Neuronal stem cell (in vitro differentiated cells): ENCODE data around the gene FLVCR2.

Source experiments
- DNase-seq: peaks from one replicate; pipeline ENCODE4 v3.0.0-alpha.2; 2013; ENCODE audit warnings: low spot score
- H2AFZ ChIP-seq: one replicate; pipeline ENCODE4 v1.6.1; 2013; ENCODE audit warnings: mild to moderate bottlenecking, low read length, inconsistent platforms
- H2AK5ac ChIP-seq: 2 replicates; pipeline ENCODE4 v1.6.1; 2013; ENCODE audit warnings: low read depth, mild to moderate bottlenecking, inconsistent platforms, low read length, moderate library complexity, mixed read lengths
- H2BK120ac ChIP-seq: 2 replicates; pipeline ENCODE4 v1.6.1; 2013; ENCODE audit warnings: low read depth, mild to moderate bottlenecking, inconsistent platforms, low read length, moderate library complexity, mixed read lengths
- H2BK12ac ChIP-seq: one replicate; pipeline ENCODE4 v1.6.1; 2013; ENCODE audit warnings: low read length, inconsistent platforms
- H2BK15ac ChIP-seq: 2 replicates; pipeline ENCODE4 v1.6.1; 2013; ENCODE audit warnings: mild to moderate bottlenecking, low read length, inconsistent platforms, mixed read lengths
- H2BK5ac ChIP-seq: one replicate; pipeline ENCODE4 v1.6.1; 2013; ENCODE audit warnings: inconsistent platforms, mild to moderate bottlenecking, low read length, moderate library complexity
- H3K14ac ChIP-seq: one replicate; pipeline ENCODE4 v1.6.1; 2013; ENCODE audit warnings: low read length, inconsistent platforms
- H3K18ac ChIP-seq: 2 replicates; pipeline ENCODE4 v1.6.1; 2013; ENCODE audit warnings: low read length, inconsistent platforms
- H3K23ac ChIP-seq: 2 replicates; pipeline ENCODE4 v1.6.1; 2013; ENCODE audit warnings: low read depth, mild to moderate bottlenecking, mixed read lengths, low read length, inconsistent platforms; ENCODE audit not compliant: poor library complexity
- H3K27ac ChIP-seq: replicated peaks from 3 replicates; pipeline ENCODE4 v1.5.1; 2013; ENCODE audit warnings: low read length, inconsistent platforms
- H3K27me3 ChIP-seq, 3 experiments: 2 replicates each; pipeline ENCODE4 v1.6.1; 2013; ENCODE audit warnings: low read length in 3 of 3, mild to moderate bottlenecking in 2 of 3, inconsistent platforms in 1 of 3, low read depth in 1 of 3, mixed read lengths in 1 of 3, moderate library complexity in 1 of 3; ENCODE audit not compliant: control insufficient read depth in 3 of 3, insufficient read depth in 3 of 3
- H3K36me3 ChIP-seq, 2 donors: replicated peaks in 1 of 2; 2 replicates each; pipeline ENCODE4 v1.6.1; 2013; ENCODE audit warnings: low read length in 2 of 2; ENCODE audit not compliant: control insufficient read depth in 2 of 2, insufficient read depth in 2 of 2
- H3K4ac ChIP-seq: 2 replicates; pipeline ENCODE4 v1.6.1; 2013; ENCODE audit warnings: inconsistent platforms, mild to moderate bottlenecking, low read length, moderate library complexity
- H3K4me1 ChIP-seq, 2 donors: 1 replicate in 1 of 2; 2 replicates in 1 of 2; pipeline ENCODE4 v1.6.1; 2013; ENCODE audit warnings: low read length in 2 of 2, low read depth in 1 of 2; ENCODE audit not compliant: control insufficient read depth in 2 of 2, insufficient read depth in 1 of 2
- H3K4me2 ChIP-seq: one replicate; pipeline ENCODE4 v1.6.1; 2013; ENCODE audit warnings: mild to moderate bottlenecking, low read length, inconsistent platforms; ENCODE audit not compliant: insufficient read depth, poor library complexity, severe bottlenecking
- H3K4me3 ChIP-seq, 2 donors: 2 replicates each; pipeline ENCODE4 v1.5.1; 2013; ENCODE audit warnings: low read length in 2 of 2, mild to moderate bottlenecking in 2 of 2, inconsistent platforms in 1 of 2, moderate library complexity in 1 of 2
- H3K79me1 ChIP-seq: one replicate; pipeline ENCODE4 v1.6.1; 2013; ENCODE audit warnings: low read depth, mild to moderate bottlenecking, inconsistent platforms, low read length, moderate library complexity
- H3K9ac ChIP-seq: one replicate; pipeline ENCODE4 v1.6.1; 2013; ENCODE audit warnings: mild to moderate bottlenecking, low read depth, low read length, inconsistent platforms; ENCODE audit not compliant: poor library complexity
- H3K9me3 ChIP-seq, 2 donors: replicated peaks in 1 of 2; 2 replicates each; pipeline versions ENCODE3 to v1.6.1; 2013; ENCODE audit warnings: low read length in 2 of 2, mild to moderate bottlenecking in 2 of 2, inconsistent platforms in 1 of 2, low read depth in 1 of 2, mixed read lengths in 1 of 2, moderate library complexity in 1 of 2; ENCODE audit not compliant: control insufficient read depth in 2 of 2, insufficient read depth in 1 of 2
- H4K8ac ChIP-seq: one replicate; pipeline ENCODE4 v1.6.1; 2013; ENCODE audit warnings: low read depth, mild to moderate bottlenecking, inconsistent platforms, low read length, moderate library complexity
- H4K91ac ChIP-seq: one replicate; pipeline ENCODE4 v1.6.1; 2013; ENCODE audit warnings: low read length, low read depth, mild to moderate bottlenecking, inconsistent platforms; ENCODE audit not compliant: poor library complexity
- WGBS, 2 donors: extraction: QIAGEN DNeasy Blood & Tissue Kit; methylation state at CpG; one replicate each; pipeline ENCODE4 v1.1.7; 2013; ENCODE audit warnings: missing lambda C conversion rate in 2 of 2, mixed read lengths in 1 of 2; ENCODE audit not compliant: insufficient read length in 2 of 2, insufficient replicate concordance in 1 of 2; ENCODE audit errors: extremely low coverage in 2 of 2; 5-methylcytosine and 5-hydroxymethylcytosine counted together

Gene FLVCR2

DNA sequence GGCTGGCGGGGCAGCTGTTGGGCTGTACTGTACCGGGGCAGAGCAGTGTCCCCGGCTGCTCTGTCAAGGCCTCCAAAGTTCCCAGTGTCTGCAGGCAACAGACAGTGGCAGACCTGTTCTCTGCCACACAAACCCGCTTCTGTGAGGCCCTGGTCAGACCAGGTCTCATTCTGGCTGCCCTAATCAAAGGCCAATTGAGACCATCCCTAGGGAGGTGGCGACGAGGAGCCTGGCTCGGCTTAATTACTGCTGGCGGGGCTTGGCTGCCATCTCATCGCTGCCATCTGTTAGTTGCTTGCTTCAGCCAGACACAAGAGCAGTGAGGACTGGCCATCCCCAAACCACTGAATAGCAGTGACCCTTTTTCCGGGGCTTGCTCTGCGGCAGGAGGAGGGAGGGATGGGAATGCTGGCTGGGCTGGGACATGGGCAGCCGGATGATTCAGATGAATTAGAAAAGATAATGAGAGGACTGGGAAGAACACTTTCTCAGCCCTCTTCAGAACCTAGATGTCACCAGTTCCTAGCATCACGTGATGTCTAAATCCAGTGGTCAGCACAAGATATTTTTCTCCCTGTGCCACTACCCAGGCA is 57.8 kb downstream of the FLVCR2 start:
- Histone ChIP-seq H4K8ac (no peak overlapping the region), H2BK120ac (no peak overlapping the region), H3K14ac (no peak overlapping the region), H2BK5ac (no peak overlapping the region), H2BK15ac (no peak overlapping the region), H3K4me1 (peaks cover 0 to 13% of the 10 kb centered on the region in 2 donors), H3K79me1 (no peaks in the 10 kb centered on the region), H3K4me3 (no peak overlapping the region), H3K36me3 (no peaks in the 10 kb centered on the region), H3K27ac (peak overlapping the region; percentile 42), H3K4ac (no peak overlapping the region), H2AK5ac (peak overlapping the region; percentile 24), H3K27me3 (no peaks in the 10 kb centered on the region), H2AFZ (no peak overlapping the region), H3K18ac (peak overlapping the region; percentile 83), H3K23ac (no peak overlapping the region), H3K9ac (no peak overlapping the region), H2BK12ac (no peak overlapping the region), H3K4me2 (no peak overlapping the region), H4K91ac (no peak overlapping the region), H3K9me3 (no peaks in the 10 kb centered on the region)
- WGBS, 2 donors, result no CpG with 5 or more reads among the region's 13 CpGs
- no peak for DNase-seq

DNA sequence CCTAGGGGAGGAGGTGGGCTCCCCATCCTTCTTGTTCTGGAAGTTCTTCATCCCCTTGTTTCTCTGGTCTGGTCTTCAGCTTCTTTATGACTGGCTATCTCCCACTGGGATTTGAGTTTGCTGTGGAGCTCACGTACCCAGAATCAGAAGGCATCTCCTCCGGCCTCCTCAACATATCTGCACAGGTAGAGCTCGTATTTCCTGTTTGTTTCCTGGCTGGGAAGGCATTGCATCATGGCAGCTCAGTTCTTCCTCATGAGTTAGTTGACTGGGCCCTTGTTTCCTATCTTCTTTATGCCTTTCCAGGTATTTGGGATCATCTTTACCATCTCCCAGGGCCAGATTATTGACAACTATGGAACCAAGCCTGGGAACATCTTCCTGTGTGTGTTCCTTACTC is 62.5 kb downstream of the FLVCR2 start:
- Histone ChIP-seq H3K9me3 (no peaks in the 10 kb centered on the region), H3K4me1 (peaks cover 0 to 6% of the 10 kb centered on the region in 2 donors), H3K23ac (no peak overlapping the region), H3K79me1 (no peaks in the 10 kb centered on the region), H3K14ac (no peak overlapping the region), H3K18ac (no peak overlapping the region), H2BK12ac (no peak overlapping the region), H4K91ac (no peak overlapping the region), H3K4ac (no peak overlapping the region), H2AK5ac (no peak overlapping the region), H3K36me3 (no peaks in the 10 kb centered on the region), H3K4me3 (no peak overlapping the region), H4K8ac (no peak overlapping the region), H2BK15ac (no peak overlapping the region), H3K27me3 (no peaks in the 10 kb centered on the region), H2BK120ac (no peak overlapping the region), H2AFZ (no peak overlapping the region), H3K9ac (no peak overlapping the region), H2BK5ac (no peak overlapping the region), H3K4me2 (no peak overlapping the region), H3K27ac (no peak overlapping the region)
- WGBS, 2 donors, result no CpG with 5 or more reads among the region's 3 CpGs
- DNase-seq, result no peak

DNA sequence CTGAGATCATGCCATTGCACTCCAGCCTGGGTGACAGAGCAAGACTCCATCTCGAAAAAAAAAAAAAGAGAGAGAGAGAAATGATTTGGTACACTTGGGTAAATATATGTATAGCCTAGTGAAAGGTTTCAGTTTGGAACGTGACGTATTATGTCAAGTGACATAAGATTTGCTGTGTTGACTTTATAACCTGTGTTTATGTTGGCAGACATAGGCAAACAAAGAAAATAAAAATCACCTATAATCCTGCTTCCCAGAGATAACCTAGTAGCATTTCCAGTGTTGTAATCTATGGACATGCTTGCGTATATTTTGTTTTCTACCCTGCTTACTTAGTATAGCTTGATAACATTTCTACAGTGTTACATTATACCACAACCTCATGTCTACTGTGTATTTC is 65.6 kb downstream of the FLVCR2 start:
- no peaks in the 10 kb centered on the region for H3K79me1 ChIP-seq
- peaks cover 5 to 22% of the 10 kb centered on the region in 2 donors for H3K36me3 ChIP-seq
- H3K27ac ChIP-seq, result no peak overlapping the region
- no peaks in the 10 kb centered on the region for H3K9me3 ChIP-seq
- H3K4ac ChIP-seq, result no peak overlapping the region
- H2AFZ ChIP-seq, result no peak overlapping the region
- H2BK5ac ChIP-seq, result no peak overlapping the region
- H3K23ac ChIP-seq, result no peak overlapping the region
- H2AK5ac ChIP-seq, result no peak overlapping the region
- H2BK15ac ChIP-seq, result no peak overlapping the region
- no peak overlapping the region for H3K14ac ChIP-seq
- no peak overlapping the region for H2BK120ac ChIP-seq
- DNase-seq, result no peak
- H3K18ac ChIP-seq, result no peak overlapping the region
- WGBS, 2 donors, result no CpG with 5 or more reads among the region's 4 CpGs
- no peak overlapping the region for H3K4me3 ChIP-seq
- H3K9ac ChIP-seq, result no peak overlapping the region
- no peak overlapping the region for H4K91ac ChIP-seq
- H3K4me1 ChIP-seq, result peaks cover 0 to 2% of the 10 kb centered on the region in 2 donors
- no peak overlapping the region for H3K4me2 ChIP-seq
- H2BK12ac ChIP-seq, result no peak overlapping the region
- no peak overlapping the region for H4K8ac ChIP-seq
- H3K27me3 ChIP-seq, result no peaks in the 10 kb centered on the region

DNA sequence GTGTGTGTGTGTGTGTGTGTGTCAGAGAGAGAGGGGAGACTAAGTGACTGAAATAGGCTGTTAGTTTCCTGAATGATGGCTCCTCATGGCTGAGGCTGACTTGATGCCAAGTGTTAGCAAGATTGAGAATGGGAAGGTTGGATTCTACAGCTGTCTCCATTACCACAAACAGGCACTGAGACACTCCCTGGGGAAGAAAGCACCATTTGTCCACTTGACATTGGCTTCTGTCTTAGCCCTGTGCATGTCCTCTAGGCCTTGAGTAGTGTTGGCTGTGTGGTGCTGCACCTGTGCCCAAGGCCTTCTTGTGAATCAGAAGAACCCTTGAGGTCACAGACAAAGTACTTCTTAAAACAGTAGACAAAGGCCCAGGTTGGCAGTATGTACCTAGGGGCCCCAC is 66.6 kb downstream of the FLVCR2 start:
- peaks cover 0 to 2% of the 10 kb centered on the region in 2 donors for H3K4me1 ChIP-seq
- no peak overlapping the region for H4K91ac ChIP-seq
- H3K4ac ChIP-seq, result no peak overlapping the region
- no peak overlapping the region for H2BK12ac ChIP-seq
- no peaks in the 10 kb centered on the region for H3K9me3 ChIP-seq
- no peak overlapping the region for H3K14ac ChIP-seq
- no peak overlapping the region for H2AFZ ChIP-seq
- H4K8ac ChIP-seq, result no peak overlapping the region
- no peak overlapping the region for H3K4me3 ChIP-seq
- no peak overlapping the region for H3K18ac ChIP-seq
- DNase-seq, result no peak
- H2BK15ac ChIP-seq, result no peak overlapping the region
- no peak overlapping the region for H2BK5ac ChIP-seq
- peaks cover 11 to 33% of the 10 kb centered on the region in 2 donors for H3K36me3 ChIP-seq
- H2BK120ac ChIP-seq, result no peak overlapping the region
- H2AK5ac ChIP-seq, result no peak overlapping the region
- H3K79me1 ChIP-seq, result no peaks in the 10 kb centered on the region
- no peak overlapping the region for H3K9ac ChIP-seq
- H3K4me2 ChIP-seq, result no peak overlapping the region
- no peaks in the 10 kb centered on the region for H3K27me3 ChIP-seq
- H3K23ac ChIP-seq, result no peak overlapping the region
- no peak overlapping the region for H3K27ac ChIP-seq
